ENCODE results near the gene KIDINS220. TPM values are rescaled to one million over a fixed set of nuclear protein-coding genes. Genes with fewer than 3 reads are reported as not detected.
A peak's percentile ranks its signal among the peaks of the same experiment; 100 is the strongest.

The KIDINS220 gene
- total and polyA plus RNA-seq, 8 donors, result 60.5 to 113 (median 95.0) TPM

GRCh38 chr2:8797682-8798081 lies 39.7 kb downstream of the KIDINS220 start:
- Histone ChIP-seq H3K9me3 (no peaks in the 10 kb centered on the region), H3K27me3 (no peaks in the 10 kb centered on the region), H3K4me3 (no peak overlapping the region), H3K4me1 (no peaks in the 10 kb centered on the region), H3K36me3 (peaks cover 7 to 81% of the 10 kb centered on the region in 2 donors), H3K27ac (no peak overlapping the region)
- ATAC-seq (no peak), DNase-seq (no peak)
- intact Hi-C loops (cut with DNase I), result no loop called here
- no peak for TF ChIP-seq CTCF (IDR thresholded peaks at IDR 0.05)

- ATAC-seq (no peak), DNase-seq (peak in 1 of 4 donors; percentile 47)
- TF ChIP-seq CTCF (IDR thresholded peaks at IDR 0.05), result no peak
- intact Hi-C loops (cut with DNase I), result no loop called here
- no peaks in the 10 kb centered on the region for H3K27me3 ChIP-seq
- H3K4me3 ChIP-seq, result no peak overlapping the region
- H3K4me1 ChIP-seq, result no peaks in the 10 kb centered on the region
- peaks cover 7 to 81% of the 10 kb centered on the region in 2 donors for H3K36me3 ChIP-seq
- H3K9me3 ChIP-seq, result no peaks in the 10 kb centered on the region
- no peak overlapping the region for H3K27ac ChIP-seq
Measured at GRCh38 chr2:8796878-8797550, 40.4 kb downstream of the KIDINS220 start.

GRCh38 chr2:8796315-8796848 lies 41.0 kb downstream of the KIDINS220 start:
- intact Hi-C loops (cut with DNase I), result no loop called here
- no peaks in the 10 kb centered on the region for H3K4me1 ChIP-seq
- H3K36me3 ChIP-seq, result peaks cover 7 to 76% of the 10 kb centered on the region in 2 donors
- no peak for DNase-seq
- H3K27ac ChIP-seq, result no peak overlapping the region
- H3K9me3 ChIP-seq, result no peaks in the 10 kb centered on the region
- H3K27me3 ChIP-seq, result no peaks in the 10 kb centered on the region
- ATAC-seq, result no peak
- no peak for TF ChIP-seq CTCF (IDR thresholded peaks at IDR 0.05)
- no peak overlapping the region for H3K4me3 ChIP-seq

- DNase-seq, result peak in 2 of 4 donors; percentile 15 to 21
- Histone ChIP-seq H3K4me1 (no peaks in the 10 kb centered on the region), H3K36me3 (peaks cover 7 to 75% of the 10 kb centered on the region in 2 donors), H3K9me3 (no peaks in the 10 kb centered on the region), H3K4me3 (no peak overlapping the region), H3K27me3 (no peaks in the 10 kb centered on the region), H3K27ac (no peak overlapping the region)
- ATAC-seq, result peak; percentile 25
- no peak for TF ChIP-seq CTCF (IDR thresholded peaks at IDR 0.05)
- intact Hi-C loops (cut with DNase I), result no loop called here
Measured at GRCh38 chr2:8794923-8795825, 42.2 kb downstream of the KIDINS220 start.

- Histone ChIP-seq H3K27me3 (no peaks in the 10 kb centered on the region), H3K4me3 (no peak overlapping the region), H3K4me1 (no peaks in the 10 kb centered on the region), H3K27ac (no peak overlapping the region), H3K36me3 (peaks cover 2 to 83% of the 10 kb centered on the region in 2 donors), H3K9me3 (no peaks in the 10 kb centered on the region)
- TF ChIP-seq CTCF (IDR thresholded peaks at IDR 0.05), result no peak
- ATAC-seq (no peak), DNase-seq (no peak)
- intact Hi-C loops (cut with DNase I), result no loop called here
Measured at GRCh38 chr2:8790739-8791162, 46.7 kb downstream of the KIDINS220 start.

Data from left lung (tissue), 10 donors.